Activated CD8-positive, alpha-beta memory T cell treated with anti-CD3 and anti-CD28 coated beads for 48 hours (primary cell): Measurements from ENCODE around the gene GPRIN1.
"Not testable (repeated sequence)": the region's sequence is repeated elsewhere in the genome, so short reads cannot be mapped to it uniquely, and the experiment has no call there.

Source experiments
- DNase-seq, 3 experiments: peaks; one replicate each; pipeline ENCODE4 v3.0.0-alpha.2; 2020; ENCODE audit warnings: low read depth in 2 of 3, low spot score in 2 of 3

Gene GPRIN1

GRCh38 chr5:176599749-176600430 is 10.1 kb downstream of the GPRIN1 start:
- not testable (repeated sequence) for DNase-seq

GRCh38 chr5:176597417-176598389 is 12.3 kb downstream of the GPRIN1 start:
- no peak for DNase-seq

GRCh38 chr5:176596689-176597416 is 13.1 kb downstream of the GPRIN1 start:
- DNase-seq = peak in 2 of 3 experiments; percentile 40 to 51

DNA sequence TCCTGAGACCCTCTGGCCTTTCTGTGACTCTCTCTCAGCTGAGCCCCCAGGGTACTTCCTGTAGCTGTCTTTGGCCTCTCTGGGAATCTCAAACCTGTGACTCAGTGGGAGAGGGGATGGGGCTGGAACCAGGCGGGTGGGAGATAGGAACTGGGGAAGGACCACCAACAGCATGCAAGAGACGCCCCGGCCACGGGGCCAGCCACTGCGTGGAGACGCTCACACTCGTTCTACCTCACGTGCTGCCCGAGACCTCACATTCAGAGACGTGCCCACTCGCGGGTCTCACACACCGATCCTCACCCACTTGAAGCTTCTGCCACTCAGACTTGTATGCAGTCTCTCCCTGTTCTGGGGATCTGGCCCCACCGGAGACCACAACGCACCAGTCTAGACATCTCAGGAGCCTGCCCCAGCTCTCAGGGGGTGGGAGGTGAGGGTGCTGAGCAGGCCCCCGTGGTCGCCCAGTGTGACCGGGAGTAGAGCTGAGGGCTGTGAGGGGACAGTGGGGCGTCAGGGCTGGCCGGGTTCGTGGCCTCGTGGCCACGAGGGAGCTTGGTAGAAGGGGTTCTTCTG is 13.8 kb downstream of the GPRIN1 start:
- DNase-seq = no peak

- no peak for DNase-seq
These were observed 14.5 kb downstream of the GPRIN1 start for GRCh38 chr5:176595386-176595943.

- no peak for DNase-seq
These were observed 15.4 kb downstream of the GPRIN1 start for GRCh38 chr5:176594554-176594953.

GRCh38 chr5:176593273-176593869 is 16.6 kb downstream of the GPRIN1 start:
- no peak for DNase-seq

DNA sequence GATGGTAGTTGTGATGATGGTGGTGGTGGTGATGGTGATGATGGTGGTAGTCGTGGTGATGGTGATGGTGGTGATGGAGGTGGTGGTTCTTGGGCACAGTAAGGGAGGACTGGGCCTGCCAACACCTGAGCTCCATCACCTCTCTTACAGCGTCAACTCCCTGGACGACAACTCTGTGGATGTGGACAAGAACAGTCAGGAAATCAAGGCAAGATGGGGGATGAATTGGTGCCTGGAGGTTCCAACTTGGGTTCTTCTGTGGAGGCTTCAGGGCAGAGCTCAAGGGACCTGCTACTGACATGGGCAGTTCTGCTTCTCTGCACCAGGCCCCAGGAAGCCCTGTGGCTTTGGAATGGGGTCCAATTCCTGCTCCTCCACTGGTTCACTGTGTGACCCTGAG is 17.4 kb downstream of the GPRIN1 start:
- no peak for DNase-seq

- DNase-seq = not testable (repeated sequence)
These were observed 18.3 kb downstream of the GPRIN1 start for GRCh38 chr5:176591667-176592066.

GRCh38 chr5:176590035-176590717 is 19.8 kb downstream of the GPRIN1 start:
- no peak for DNase-seq

DNA sequence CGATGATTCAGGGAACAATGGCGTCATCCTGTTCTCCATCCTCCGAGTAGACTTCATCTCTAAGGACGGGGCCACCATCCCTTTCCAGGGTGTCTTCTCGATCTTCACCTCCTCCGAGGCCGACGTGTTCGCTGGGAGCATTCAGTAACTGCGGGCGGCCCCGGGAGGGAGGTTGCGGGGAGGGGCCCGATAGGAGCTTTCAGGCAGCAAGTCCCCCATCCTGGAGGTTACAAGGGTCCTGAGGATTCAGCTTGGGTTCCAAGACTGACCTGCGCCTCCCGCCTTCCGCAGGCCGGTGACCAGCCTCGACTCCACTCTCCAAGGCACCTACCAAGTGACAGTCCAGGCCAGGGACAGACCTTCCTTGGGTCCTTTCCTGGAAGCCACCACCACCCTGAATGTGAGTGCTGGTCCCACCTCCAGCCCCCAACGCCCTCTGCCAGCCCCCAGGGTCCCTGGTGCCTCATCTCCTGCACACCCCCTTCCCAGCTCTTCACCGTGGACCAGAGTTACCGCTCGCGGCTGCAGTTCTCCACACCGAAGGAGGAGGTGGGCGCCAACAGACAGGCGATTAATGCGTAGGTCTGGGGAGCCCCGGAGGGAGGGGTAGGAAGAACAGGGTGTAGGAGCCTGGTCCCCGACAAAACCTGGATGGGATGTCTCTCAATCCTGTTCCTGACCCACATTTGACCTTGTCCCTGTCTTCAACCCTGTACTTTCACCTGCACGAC is 20.8 kb downstream of the GPRIN1 start:
- no peak for DNase-seq

DNA sequence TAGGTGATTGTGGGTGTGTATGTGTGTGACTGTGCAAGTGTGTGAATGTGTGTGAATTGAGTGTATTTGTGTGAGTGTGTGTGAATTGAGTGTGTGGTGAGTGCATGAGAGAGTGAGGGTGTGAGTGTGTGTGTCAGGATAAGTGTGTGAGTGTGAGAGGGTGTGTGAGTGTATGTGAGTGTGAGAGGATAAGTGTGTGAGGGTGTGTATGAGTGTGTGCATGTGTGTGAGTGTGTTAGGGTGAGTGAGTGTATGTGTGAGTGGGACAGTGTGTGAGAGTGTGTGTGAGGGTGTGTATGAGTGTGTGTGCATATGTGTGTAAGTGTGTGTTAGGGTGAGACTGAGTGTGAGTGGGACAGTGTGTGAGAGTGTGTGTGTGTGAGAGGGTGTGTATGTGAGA is 21.7 kb downstream of the GPRIN1 start:
- no peak for DNase-seq

- DNase-seq = no peak
These were observed 22.6 kb downstream of the GPRIN1 start for GRCh38 chr5:176587398-176587797.

- DNase-seq = no peak
These were observed 26.9 kb downstream of the GPRIN1 start for GRCh38 chr5:176583076-176583475.

DNA sequence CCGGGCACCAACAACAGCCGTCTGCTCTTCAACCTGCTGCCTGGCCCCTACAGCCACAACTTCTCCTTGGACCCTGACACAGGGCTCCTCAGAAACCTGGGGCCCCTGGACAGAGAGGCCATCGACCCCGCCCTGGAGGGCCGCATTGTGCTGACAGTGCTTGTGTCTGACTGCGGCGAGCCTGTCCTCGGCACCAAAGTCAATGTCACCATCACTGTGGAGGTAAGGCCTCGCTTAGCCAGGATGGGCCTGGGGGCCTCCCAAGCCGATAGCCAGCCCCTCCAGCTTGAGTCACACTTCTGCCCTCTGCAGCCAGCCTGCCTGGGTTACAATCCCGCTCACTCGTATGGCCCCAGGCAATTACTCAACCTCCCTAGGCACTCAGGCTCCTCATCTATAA is 28.6 kb downstream of the GPRIN1 start:
- DNase-seq = no peak

GRCh38 chr5:176579323-176579722 is 30.6 kb downstream of the GPRIN1 start:
- no peak for DNase-seq

GRCh38 chr5:176578391-176578808 is 31.6 kb downstream of the GPRIN1 start:
- no peak for DNase-seq

DNA sequence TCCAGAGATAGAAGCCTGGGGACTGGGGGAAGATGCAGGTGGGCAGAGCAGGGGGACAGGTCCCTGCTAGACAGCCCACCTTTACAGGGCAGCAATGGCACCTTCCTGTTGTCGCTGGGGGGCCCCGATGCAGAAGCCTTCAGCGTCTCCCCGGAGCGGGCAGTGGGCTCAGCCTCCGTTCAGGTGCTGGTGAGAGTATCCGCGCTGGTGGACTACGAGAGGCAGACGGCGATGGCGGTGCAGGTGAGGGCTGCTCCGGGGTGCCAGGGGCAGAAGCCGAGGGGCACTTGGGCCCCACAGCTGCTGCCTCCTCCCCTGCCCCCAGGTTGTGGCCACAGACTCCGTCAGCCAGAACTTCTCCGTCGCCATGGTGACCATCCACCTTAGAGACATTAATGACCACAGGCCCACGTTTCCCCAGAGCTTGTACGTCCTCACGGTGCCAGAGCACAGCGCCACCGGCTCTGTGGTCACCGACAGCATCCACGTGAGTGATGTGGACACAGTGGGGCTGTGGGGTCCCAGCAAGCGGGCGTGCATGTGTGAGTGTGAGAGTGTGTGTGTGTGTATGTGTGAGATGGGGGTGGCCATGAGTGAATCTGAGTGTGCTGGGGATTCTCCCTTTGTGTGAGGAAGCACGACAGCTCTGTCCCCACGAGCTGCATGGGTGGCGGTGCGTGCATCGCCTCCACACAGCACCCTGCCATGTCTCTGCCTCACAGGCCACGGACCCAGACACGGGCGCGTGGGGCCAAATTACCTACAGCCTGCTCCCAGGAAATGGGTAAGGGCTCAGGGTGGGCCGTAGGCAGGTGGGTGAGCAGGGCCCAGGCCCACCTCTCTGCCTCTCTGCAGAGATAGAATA is 32.4 kb downstream of the GPRIN1 start:
- no peak for DNase-seq
